ENCODE measurements around the gene RNF157. TPM values are rescaled to one million over a fixed set of nuclear protein-coding genes. Genes with fewer than 3 reads are reported as not detected.
"Not testable (repeated sequence)": the region's sequence is repeated elsewhere in the genome, so short reads cannot be mapped to it uniquely, and the experiment has no call there.

Gene RNF157
- polyA plus RNA-seq, 3 donors = 27.2 to 31.8 (median 31.6) TPM

DNA sequence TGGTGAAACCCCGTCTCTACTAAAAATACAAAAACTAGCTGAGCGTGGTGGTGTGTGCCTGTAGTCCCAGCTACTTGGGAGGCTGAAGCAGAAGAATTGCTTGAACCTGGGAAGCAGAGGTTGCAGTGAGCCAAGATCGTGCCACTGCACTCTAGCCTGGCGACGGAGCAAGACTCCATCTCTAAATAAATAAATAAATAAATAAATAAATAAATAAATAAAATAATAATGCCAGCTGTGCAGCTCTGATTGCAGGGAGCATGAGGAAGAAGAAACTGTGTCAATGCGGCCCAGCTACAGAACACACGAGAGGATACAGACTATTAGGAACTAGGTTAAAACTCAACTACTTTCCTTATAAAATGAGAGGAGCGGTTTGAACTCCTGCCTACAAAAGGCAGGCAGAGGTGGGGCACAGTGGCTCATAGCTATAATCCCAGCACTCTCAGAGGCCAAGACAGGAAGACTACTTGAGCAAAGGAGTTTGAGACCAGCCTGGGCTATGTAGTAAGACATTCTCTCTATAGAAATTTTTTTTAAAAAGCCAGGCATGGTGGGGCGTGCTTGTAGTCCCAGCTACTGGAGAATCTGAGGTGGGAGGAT, 34.6 kb downstream of the RNF157 start:
- DNase-seq (ENCODE audit: extremely low read depth in 1 of 11, low read depth in 9 of 11, low spot score in 4 of 11) = not testable (repeated sequence)

DNA sequence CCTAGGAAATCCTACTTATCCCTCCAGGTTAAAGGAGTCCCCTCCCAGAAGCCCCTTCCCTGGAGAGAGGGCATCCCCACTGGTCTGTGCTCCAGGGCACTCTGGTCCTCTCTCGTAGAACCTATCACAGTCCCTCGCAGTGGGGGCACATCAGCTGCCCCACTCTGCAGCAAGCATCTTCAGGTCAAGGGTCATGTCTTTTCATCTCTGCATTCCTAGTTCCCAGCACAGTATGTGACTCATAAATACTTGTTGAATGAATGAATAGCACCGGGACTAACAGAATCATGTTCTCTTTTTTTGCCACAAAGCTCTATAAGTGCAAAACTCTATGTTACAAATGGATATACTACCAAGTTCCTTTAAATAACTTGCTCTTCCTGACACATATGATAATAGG, 36.0 kb downstream of the RNF157 start:
- DNase-seq (ENCODE audit: extremely low read depth in 1 of 11, low read depth in 9 of 11, low spot score in 4 of 11) = no peak

DNA sequence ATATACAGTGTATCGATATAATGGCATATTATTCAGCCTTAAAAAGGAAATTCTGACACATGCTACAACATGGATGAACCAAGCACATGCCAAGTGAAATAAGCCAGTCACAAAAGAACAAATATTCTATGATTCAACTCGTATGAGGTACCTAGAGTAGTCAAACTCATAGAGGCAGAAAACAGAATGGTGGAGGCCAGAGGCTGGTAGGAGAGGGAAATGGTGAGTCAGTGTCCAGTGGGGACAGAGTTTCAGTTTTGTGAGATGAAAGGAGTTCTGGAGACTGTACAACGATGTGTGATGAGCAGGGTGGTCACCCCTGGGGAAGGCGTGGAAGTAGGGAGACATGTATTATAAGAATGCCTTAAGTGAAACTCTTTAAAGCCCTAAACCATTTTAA, 39.9 kb downstream of the RNF157 start:
- no peak for DNase-seq (ENCODE audit: extremely low read depth in 1 of 11, low read depth in 9 of 11, low spot score in 4 of 11)

DNA sequence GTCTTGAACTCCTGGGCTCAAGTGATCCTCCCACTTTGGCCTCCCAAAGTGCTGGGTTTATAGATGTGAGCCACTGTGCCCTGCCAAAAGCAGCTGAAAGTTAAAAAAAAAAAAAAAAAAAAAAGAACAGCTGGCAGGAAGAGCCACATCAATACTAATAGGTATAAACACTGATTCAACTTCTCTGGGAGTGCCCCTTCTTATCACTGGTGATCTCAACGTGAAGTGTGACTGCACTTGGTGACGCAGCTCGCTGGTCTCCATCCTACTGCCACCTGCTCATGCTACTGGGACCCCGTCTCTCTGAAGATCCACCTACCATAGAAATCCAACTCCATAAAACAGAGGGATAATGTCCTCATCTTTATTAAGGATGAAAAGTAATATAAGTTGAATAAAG, 40.8 kb downstream of the RNF157 start:
- no peak for DNase-seq (ENCODE audit: extremely low read depth in 1 of 11, low read depth in 9 of 11, low spot score in 4 of 11)

DNA sequence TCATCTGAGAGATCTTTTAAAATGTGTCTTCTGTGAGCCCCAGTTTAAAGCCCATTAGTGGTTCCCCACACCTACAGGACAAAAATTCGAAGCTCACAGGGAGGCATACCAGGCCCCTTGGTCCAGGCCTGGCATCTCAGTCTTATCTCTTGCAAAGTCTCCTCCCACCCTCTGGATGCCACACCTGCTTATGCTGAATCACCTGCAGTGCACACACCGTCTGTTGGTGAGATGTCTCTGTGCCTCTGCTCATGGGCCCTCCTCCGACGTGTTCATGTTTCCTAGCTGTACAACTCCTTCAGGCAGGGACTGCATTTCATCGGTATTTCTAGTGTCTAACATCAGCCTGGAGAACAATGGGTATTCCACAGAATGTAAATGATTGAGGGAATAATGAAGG, 41.6 kb downstream of the RNF157 start:
- no peak for DNase-seq (ENCODE audit: extremely low read depth in 1 of 11, low read depth in 9 of 11, low spot score in 4 of 11)

DNA sequence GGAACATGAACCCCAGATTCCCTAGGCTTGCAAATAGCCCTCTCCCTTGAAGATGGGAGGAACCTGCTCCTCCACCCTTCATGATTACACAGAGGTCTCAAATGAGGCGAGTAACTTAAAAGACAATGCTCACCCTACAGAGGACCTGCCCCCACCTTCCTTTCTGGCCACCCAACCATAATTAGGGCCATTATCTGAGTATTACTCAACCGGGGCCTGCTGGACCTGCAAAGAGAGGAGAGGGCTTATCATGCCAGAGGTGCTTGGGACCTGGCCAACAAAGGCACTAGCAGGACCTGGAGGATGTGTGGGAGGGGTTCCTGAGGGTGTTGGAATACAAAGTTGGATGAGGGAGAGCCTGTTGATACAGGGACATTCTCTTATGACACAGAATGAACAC, 42.4 kb downstream of the RNF157 start:
- DNase-seq (ENCODE audit: extremely low read depth in 1 of 11, low read depth in 9 of 11, low spot score in 4 of 11) = no peak

DNA sequence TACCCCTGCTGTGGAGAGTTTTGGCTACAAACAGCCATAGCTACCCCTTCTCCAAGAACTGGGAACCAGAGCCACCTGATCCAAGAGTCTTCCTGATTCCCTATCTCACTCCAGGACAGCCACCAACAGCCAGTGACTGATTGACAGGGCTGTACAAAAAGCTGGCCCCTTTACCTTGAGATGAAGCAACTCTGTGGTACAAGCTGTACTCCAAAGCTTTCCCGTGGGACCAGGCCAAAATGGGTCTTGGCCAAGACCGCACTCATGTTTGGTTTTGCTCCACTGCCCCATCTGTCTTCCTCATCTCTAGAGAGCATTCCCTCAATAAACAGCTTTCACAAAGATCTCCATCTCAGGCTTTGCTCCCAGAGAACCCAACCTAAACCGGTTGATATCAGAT, 43.6 kb downstream of the RNF157 start:
- no peak for DNase-seq (ENCODE audit: extremely low read depth in 1 of 11, low read depth in 9 of 11, low spot score in 4 of 11)

DNA sequence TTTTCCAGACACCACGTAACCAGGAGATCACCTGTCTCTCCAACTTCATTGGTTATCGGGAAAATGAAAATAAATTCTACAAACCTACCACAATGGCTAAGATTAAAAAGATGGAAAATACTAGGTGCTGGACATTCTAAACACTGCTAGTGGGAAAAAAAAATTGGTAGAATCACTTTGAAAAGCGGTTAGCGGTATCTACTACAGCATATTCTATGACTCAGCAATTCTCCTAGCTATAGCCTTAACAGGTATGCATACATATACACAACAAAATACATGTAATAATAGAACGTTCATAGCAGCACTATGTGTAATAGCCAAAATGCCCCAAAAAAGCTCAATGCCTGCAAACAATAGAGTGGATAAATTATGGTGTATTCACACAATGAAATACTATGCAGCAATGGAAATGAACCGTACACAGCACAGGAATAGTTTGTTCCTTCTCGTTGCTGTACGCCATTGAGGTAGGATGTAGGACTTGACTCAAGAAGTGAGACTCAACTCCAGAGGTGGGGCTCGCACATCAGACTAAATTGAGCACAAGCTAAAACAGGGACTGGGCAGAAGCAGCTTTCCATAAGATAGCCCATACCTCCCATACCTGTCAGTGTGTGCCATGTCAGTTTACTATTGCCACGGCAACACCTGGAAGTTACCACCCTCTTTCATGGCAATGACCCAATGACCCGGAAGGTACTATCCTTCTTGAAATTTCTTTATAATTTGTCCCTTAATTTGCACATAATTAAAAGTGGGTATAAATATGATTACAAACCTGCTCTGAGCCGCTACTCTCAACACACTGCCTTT, 44.8 kb downstream of the RNF157 start:
- DNase-seq (ENCODE audit: extremely low read depth in 1 of 11, low read depth in 9 of 11, low spot score in 4 of 11) = no peak

DNA sequence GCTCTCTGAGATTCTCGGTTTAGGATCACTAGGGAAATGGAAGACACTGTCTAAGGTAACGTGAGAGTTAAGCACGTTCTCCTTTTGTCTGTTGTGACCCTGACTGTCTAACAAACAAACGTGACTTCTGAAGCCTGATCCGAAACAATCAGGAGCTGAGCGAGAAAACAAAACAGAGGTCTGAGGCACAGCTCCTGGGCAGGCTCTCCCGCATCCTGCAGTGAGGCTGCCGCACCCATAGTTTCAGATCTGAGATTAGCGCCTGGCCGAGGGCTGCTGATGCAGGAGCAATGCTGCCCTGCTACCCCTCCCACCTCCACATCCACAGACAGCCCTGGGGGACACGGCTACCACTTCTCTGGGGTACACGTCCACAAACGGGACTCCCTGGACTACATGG, 46.7 kb downstream of the RNF157 start:
- no peak for DNase-seq (ENCODE audit: extremely low read depth in 1 of 11, low read depth in 9 of 11, low spot score in 4 of 11)

DNA sequence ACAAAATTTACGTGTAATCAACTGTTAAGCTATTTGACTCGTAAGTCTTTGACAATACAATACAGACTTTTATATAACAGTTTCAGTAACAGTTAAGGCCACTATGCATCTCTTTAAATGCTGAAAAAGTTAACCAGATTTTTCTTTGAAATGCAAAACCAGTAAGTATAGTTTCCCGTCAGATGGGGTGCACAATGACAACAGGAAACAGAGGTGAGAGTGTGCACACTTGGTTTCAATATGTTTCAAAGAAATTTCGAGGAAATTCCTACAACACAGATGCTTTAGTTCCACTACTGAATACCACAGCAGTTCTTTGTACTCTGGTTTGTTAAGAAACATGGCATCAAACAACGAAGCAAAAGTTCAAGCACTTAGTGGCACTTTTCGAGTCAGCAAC, 48.4 kb downstream of the RNF157 start:
- no peak for DNase-seq (ENCODE audit: extremely low read depth in 1 of 11, low read depth in 9 of 11, low spot score in 4 of 11)

DNA sequence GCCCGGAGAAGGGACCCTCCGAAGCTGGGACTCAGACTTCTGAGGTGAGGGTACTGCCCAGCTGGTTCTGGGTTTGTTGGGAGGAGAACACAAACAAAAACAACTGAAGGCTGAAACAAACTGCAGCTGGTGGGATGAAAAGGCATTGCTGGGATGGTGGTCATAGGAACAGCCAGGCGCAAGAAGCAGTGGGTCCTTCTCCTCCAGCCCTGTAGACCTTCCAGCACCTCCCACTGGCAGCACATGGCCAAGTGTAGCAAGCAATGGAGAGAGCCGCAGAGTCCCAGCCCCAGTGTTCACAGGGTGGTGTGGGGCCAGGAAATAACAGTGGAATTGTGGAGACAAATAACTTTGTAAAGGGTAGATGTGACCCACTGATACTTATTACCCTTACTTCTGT, 50.6 kb downstream of the RNF157 start:
- DNase-seq (ENCODE audit: extremely low read depth in 1 of 11, low read depth in 9 of 11, low spot score in 4 of 11) = no peak

DNA sequence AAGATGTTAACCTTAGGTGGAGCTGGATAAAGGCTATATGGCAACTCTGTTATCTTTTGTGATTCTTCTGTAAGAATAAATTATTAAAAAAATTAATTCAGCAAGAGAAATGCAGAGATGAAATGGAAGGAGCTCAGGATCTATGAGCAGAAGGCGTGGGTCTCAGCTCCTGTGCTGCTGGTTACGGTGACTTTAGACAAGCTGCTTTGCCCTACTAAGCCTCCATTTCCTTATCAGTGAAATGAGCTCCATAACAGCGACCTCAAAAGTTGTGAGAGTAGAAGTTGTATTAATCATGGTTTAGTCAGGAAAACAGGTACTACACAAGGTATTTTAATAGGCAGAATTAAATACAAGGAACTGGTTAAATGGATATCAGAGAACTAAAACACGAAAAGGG, 51.0 kb downstream of the RNF157 start:
- DNase-seq (ENCODE audit: extremely low read depth in 1 of 11, low read depth in 9 of 11, low spot score in 4 of 11) = no peak

DNA sequence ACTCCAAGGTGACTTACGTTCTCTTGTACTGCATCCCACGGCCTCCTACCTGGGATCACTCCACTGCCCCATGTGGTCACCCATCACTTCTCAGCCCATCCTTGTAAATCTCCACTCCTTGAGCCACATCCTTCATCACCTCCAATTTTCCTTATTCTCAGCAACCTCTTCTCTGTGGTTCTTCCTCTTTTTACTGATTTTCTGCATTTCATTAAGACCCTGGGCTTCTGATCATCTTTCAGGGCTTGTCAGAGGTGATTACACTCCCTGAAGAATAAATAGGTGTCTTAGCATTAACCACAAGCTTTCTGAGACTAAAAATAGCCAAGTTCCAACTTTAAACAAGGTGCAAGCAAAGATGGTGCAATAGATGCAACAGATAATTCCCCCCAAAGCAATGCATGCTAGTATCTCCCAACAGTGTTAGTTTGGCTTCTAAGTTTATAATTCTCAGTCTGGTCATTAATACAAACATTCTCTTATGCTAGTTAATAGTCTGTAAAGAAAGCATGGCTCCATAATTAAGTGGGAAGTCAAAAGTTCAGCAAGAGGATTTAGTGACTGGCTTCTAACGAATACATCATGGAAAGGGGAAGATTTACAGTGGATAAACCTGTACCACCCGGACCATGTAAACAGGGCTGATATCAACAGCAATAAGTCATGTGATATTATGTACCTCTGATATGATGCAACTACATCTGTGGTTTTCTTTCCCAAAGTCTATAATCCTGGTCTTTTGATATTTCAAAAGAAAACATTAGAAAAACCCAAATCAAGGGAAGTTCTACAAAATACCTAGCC, 51.9 kb downstream of the RNF157 start:
- no peak for DNase-seq (ENCODE audit: extremely low read depth in 1 of 11, low read depth in 9 of 11, low spot score in 4 of 11)

DNA sequence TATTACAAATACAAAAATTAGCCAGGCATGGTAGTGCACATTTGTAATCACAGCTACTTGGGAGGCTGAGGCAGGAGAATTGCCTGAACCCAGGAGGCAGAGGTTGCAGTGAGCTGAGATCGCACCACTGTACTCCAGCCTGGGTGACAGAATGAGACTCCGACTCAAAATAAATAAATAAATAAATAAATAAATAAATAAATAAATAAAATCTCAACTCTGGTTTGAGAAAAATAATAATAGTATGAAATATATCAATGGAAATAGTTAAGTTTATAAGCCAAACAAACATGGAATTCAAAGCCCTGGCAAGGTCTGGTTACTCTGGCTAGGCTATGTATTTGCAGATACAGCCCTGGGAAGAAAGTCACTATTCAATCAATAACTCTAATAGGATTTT, 53.5 kb downstream of the RNF157 start:
- DNase-seq (ENCODE audit: extremely low read depth in 1 of 11, low read depth in 9 of 11, low spot score in 4 of 11) = not testable (repeated sequence)

DNA sequence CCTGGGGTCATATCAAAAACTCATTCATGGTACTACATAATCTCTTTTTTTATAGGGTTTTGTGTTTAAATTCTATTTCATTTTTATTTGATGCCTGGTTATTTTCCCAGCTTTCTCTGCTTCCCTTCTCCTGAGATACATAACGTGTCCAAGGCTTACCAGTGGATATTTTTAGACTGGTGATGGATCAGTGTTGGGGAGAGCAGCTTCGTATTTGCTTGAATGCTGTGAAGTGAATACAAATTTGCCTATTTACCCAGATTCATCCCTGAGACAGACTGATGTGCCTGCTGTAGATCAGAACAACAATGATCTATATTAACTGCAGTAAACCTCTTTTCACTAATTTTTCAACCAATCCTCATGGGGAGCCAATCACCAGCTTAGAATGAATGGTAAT, 56.0 kb downstream of the RNF157 start:
- DNase-seq (ENCODE audit: extremely low read depth in 1 of 11, low read depth in 9 of 11, low spot score in 4 of 11) = no peak

DNA sequence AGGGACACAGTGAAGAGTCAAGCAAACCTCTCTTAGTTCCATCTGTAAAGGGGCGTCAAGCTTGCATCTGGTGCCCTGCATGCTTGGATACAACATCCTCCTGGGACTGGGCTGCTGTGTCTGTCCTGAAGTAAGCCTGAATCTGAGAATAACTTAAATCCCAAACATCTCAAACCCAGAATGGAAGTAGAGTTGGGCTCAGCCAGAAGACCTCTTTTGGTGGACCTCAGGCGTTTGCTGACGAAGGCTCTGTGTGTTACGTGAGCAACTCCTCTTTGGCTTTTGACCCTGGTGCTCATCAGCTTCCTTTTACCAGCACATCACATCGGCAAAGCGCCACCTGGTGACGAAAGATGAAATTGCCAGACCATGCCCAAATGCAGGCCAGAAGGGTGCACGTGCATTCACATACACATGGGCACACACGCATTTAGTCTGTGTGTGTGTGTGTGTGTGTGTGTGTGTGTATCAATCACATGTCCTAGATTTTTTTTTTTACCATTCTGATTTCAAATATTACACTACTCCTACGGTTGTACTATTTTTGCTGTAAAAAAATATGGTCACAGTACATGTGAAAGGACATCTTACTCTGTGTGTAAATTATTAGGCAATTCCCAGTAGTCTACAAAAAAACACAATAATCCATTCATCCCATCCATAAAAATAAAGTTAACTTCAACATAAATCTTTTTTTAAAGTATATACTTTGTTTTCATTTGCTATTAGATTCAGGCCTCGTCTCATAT, 58.1 kb downstream of the RNF157 start:
- DNase-seq (ENCODE audit: extremely low read depth in 1 of 11, low read depth in 9 of 11, low spot score in 4 of 11) = peak; percentile 70 to 92 (median 83)

DNA sequence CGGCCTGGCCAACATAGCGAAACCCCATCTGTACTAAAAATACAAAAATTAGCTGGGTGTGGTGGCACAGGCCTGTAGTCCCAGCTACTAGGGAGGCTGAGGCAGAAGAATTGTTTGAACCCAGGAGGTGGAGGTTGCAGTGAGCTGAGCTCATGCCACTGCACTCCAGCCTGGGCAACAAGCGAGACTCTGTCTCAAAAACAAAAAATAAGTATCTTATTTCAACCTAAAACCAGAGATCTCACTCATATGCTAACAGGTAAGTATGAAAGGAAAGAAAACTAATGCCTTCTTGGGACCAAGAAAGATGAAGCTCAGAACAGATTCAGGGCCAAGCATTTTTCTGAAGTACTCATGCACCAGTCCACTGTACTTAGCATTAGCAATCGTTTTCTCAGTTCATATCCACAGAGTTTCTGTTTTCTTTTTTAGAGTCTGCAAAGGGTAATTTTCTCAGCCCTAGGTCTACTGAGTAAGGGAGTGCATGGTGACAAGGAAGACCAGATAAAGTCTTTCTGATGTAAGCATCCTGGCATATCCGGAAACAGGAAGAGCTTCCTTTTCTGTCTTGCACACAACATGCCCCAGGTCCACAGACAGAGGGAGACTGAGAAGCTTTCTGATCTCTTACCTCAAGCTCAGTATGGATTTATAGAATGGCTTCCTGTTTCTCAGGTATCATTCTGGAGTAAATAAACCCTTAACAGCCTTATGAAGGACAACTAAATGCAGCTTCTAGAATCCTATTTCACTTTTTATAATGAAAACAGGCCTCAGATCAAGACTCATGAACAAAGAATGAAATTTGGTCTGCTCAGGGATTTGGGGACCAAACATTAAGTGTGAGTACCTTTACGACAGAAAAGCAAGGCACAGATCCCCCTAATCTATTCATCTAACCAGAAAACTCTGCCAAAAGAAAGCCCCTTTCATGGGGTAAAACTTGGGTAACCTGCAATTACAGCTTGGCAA, 60.5 kb downstream of the RNF157 start:
- DNase-seq (ENCODE audit: extremely low read depth in 1 of 11, low read depth in 9 of 11, low spot score in 4 of 11) = no peak

DNA sequence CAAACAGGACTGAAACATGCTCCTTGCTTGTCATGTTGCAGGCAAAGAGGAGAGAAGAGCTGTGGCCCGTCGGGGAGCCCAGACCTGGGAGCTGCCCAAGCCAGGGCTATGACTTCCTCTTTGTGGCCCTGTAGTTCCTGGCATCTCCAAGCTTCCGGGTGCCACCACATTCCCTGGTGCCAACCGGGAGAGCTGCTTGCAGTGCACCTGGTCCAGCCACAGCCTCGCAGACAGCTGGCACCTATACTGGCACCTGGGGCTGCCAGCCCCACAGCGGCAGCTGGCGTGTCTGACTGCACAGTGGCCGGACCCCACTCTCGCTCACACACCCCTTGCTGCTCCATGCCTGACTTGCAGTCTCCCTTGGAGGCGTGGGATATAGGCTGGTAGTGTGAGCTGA, 62.2 kb downstream of the RNF157 start:
- DNase-seq (ENCODE audit: extremely low read depth in 1 of 11, low read depth in 9 of 11, low spot score in 4 of 11) = no peak

Data from renal cortex interstitium (tissue), 11 donors.